ENCODE measurements around the gene SDK2.
A peak's percentile ranks its signal among the peaks of the same experiment; 100 is the strongest.

SDK2 gene

GRCh38 chr17:73325527-73325842, 318.8 kb downstream of the SDK2 start:
- no peaks in the 10 kb centered on the region for H3K9me3 ChIP-seq
- H3K36me3 ChIP-seq, result no peaks in the 10 kb centered on the region
- DNase-seq, result no peak
- no peaks in the 10 kb centered on the region for H3K27me3 ChIP-seq
- peaks cover 35% of the 10 kb centered on the region for H3K4me1 ChIP-seq
- H3K4me3 ChIP-seq (ENCODE audit: low read depth, low read length), result no peak overlapping the region
- TF ChIP-seq CTCF (IDR thresholded peaks at IDR 0.05; ENCODE audit: low read depth, low read length), result no peak

DNA sequence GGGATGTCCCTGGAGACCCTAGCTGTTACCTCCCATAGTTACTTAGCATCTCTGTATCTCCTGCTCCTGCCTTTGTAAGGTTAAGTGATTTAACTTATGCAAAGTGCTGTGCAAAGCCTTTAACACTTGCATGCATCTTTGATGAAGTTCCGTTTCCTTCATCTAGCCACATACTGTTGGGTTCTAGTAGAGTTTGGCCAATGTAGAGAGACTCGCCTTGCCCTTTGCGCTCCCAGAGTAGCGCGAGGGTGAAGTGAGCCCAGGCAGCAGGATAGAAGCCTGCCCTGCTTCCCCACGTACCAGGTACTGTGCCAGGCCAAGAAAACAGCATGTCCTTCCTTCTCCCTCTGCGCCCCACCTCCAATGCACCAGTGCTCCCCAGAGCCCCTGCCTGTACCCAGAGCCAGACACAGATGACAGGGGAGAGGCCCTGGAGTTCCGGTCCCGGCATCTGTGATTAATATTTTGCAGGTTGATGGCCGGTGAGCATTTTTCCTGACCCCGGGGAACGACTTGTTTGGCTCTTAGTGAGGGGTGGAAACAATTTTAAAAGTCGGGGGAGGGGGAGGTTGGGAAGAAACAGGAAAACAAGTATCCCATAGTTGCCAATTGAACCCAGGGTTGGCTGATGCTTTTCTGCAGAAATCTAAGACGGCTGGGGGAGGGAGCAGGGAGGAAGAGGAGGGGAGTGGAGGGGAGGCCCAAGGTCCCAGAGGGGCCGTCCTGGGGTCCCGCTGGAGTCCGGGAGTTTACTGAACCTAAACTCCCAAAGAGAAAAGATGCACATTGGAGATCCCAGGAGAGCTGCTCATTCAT, 319.3 kb downstream of the SDK2 start:
- Histone ChIP-seq H3K4me3 (ENCODE audit: low read depth, low read length) (no peak overlapping the region), H3K36me3 (no peaks in the 10 kb centered on the region), H3K9me3 (no peaks in the 10 kb centered on the region), H3K27me3 (no peaks in the 10 kb centered on the region), H3K4me1 (peaks cover 39% of the 10 kb centered on the region)
- TF ChIP-seq CTCF (IDR thresholded peaks at IDR 0.05; ENCODE audit: low read depth, low read length), result no peak
- DNase-seq, result no peak

DNA sequence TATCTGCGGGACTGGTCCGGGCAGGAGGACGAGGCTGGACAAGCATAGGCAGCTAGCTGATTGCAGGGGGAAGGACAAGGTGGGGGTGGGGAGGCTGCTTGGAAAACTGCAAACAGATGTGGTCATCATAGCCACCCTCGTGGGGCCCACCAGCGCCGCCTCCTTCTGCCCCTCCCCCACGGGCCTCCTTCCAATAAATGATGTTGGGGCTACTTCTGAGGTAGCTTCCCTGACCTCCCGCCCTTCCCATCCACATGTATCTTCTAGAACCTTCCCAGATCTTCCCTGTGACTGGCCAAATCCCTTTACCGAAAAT, 320.1 kb downstream of the SDK2 start:
- H3K9me3 ChIP-seq, result no peaks in the 10 kb centered on the region
- no peak overlapping the region for H3K4me3 ChIP-seq (ENCODE audit: low read depth, low read length)
- H3K36me3 ChIP-seq, result no peaks in the 10 kb centered on the region
- H3K27me3 ChIP-seq, result no peaks in the 10 kb centered on the region
- no peak for DNase-seq
- TF ChIP-seq CTCF (IDR thresholded peaks at IDR 0.05; ENCODE audit: low read depth, low read length), result no peak
- H3K4me1 ChIP-seq, result peaks cover 47% of the 10 kb centered on the region

GRCh38 chr17:73323409-73324159, 320.7 kb downstream of the SDK2 start:
- H3K27me3 ChIP-seq, result no peaks in the 10 kb centered on the region
- H3K36me3 ChIP-seq, result no peaks in the 10 kb centered on the region
- no peaks in the 10 kb centered on the region for H3K9me3 ChIP-seq
- H3K4me3 ChIP-seq (ENCODE audit: low read depth, low read length), result no peak overlapping the region
- H3K4me1 ChIP-seq, result peaks cover 50% of the 10 kb centered on the region
- no peak for DNase-seq
- TF ChIP-seq CTCF (IDR thresholded peaks at IDR 0.05; ENCODE audit: low read depth, low read length), result no peak

DNA sequence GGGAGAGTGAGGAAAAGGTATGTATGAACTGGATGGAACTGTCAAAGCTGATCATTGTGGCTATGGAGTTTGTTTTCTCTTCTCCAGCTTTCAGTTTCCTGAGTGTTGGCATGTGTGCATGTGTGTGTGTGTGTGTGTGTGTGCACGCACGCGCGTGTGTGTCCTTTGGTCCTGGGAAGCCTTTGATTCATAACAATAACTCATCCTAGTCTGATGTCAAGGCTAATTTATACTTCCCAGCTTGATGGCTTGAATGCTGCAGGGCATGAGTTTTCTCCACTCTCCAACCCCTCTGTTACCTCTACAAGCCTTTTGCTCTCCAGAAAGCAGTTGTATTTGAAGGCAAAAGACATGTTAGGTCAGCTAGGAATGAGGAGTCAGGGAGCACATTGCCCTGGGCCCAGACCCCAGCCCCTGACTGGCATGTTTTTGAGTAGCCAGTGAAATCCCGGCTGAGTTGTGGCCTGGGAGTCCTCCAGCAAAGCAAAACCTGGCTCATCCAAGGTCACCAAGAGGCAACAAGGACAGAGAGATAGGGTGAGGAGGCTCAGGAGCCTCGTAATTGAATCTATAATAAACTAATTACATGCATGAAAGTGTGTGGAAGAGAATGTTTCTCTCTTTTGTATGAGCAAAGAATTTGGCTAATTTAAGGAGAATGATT, 323.5 kb downstream of the SDK2 start:
- H3K4me1 ChIP-seq, result peaks cover 66% of the 10 kb centered on the region
- no peak for TF ChIP-seq CTCF (IDR thresholded peaks at IDR 0.05; ENCODE audit: low read depth, low read length)

GRCh38 chr17:73319766-73320165, 324.5 kb downstream of the SDK2 start:
- no peak for DNase-seq
- Histone ChIP-seq H3K4me1 (peaks cover 58% of the 10 kb centered on the region), H3K27me3 (no peaks in the 10 kb centered on the region), H3K9me3 (no peaks in the 10 kb centered on the region), H3K36me3 (no peaks in the 10 kb centered on the region), H3K4me3 (ENCODE audit: low read depth, low read length) (no peak overlapping the region)
- no peak for TF ChIP-seq CTCF (IDR thresholded peaks at IDR 0.05; ENCODE audit: low read depth, low read length)

More for the DNA sequence above, 323.5 kb downstream of the SDK2 start:
- peak; percentile 60 for DNase-seq
- no peaks in the 10 kb centered on the region for H3K27me3 ChIP-seq
- no peaks in the 10 kb centered on the region for H3K36me3 ChIP-seq
- H3K9me3 ChIP-seq, result no peaks in the 10 kb centered on the region
- no peak overlapping the region for H3K4me3 ChIP-seq (ENCODE audit: low read depth, low read length)
